ENCODE data around the gene SIPA1L3. TPM values are rescaled to one million over a fixed set of nuclear protein-coding genes. Genes with fewer than 3 reads are reported as not detected.

The SIPA1L3 gene
- total RNA-seq, 3 donors from 2014 or later: 93.6 to 173 (median 144) TPM

DNA sequence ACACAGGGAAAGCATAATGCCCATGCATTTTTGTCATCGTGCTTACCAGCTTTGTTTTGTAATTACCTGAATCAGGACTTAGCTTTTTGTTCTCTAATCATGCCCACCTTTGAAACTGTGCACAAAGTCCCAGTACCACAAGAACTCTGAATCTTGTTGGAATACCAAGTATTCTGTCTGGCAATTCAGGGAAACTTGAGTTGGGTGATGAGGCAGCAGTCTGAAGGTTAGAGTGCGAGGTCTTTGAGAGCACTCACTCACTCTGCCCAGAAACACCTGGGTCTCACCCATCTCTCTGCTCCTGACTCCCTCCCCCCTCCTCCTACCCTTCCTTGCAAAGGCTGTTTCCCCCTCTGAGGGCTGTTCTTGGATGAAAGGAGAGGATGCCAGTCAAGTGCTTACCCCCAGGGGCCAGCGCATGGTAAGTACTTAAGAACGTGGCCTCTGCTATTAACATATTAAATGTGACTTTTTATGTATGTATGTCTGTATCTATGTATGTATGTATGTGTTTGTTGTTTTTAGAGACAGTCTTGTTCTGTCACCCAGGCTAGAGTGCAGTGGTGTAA, 22.4 kb downstream of the SIPA1L3 start:
- intact Hi-C loops (cut with DNase I, micrococcal nuclease): no loop called here
- no peak for DNase-seq
- Histone ChIP-seq H3K9me3 (no peaks in the 10 kb centered on the region), H3K36me3 (ENCODE audit: low read depth) (no peaks in the 10 kb centered on the region), H3K4me1 (ENCODE audit: low read depth) (peaks cover 29% of the 10 kb centered on the region), H3K4me3 (no peak overlapping the region)
- TF ChIP-seq, protein P1, sequence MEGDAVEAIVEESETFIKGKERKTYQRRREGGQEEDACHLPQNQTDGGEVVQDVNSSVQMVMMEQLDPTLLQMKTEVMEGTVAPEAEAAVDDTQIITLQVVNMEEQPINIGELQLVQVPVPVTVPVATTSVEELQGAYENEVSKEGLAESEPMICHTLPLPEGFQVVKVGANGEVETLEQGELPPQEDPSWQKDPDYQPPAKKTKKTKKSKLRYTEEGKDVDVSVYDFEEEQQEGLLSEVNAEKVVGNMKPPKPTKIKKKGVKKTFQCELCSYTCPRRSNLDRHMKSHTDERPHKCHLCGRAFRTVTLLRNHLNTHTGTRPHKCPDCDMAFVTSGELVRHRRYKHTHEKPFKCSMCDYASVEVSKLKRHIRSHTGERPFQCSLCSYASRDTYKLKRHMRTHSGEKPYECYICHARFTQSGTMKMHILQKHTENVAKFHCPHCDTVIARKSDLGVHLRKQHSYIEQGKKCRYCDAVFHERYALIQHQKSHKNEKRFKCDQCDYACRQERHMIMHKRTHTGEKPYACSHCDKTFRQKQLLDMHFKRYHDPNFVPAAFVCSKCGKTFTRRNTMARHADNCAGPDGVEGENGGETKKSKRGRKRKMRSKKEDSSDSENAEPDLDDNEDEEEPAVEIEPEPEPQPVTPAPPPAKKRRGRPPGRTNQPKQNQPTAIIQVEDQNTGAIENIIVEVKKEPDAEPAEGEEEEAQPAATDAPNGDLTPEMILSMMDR (IDR thresholded peaks at IDR 0.05): no peak
- ATAC-seq: no peak

DNA sequence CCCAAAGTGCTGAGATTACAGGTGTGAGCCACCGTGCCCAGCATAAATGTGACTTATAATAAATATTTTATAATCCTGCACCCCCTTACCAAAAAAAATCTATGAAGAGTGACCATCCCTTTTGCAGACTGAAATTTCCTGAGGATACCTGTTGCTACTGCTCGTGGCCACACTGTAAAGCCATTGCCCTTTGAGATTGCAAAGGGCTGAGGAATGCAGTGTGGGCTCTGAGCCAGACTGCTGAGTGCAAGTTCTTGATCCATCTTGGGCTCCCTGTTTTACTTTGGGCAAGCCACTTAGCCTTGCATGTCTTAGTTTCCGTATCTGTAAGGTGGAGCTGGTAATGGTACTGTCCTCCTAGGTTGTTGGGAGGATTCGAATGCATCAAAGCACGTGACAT, 23.4 kb downstream of the SIPA1L3 start:
- Histone ChIP-seq H3K36me3 (ENCODE audit: low read depth) (no peaks in the 10 kb centered on the region), H3K9me3 (peaks cover 2% of the 10 kb centered on the region), H3K4me3 (no peak overlapping the region), H3K4me1 (ENCODE audit: low read depth) (peaks cover 31% of the 10 kb centered on the region)
- intact Hi-C loops (cut with DNase I, micrococcal nuclease): no loop called here
- ATAC-seq (no peak), DNase-seq (peak in 1 of 3 donors; percentile 10)
- TF ChIP-seq, protein P1 (IDR thresholded peaks at IDR 0.05): no peak

DNA sequence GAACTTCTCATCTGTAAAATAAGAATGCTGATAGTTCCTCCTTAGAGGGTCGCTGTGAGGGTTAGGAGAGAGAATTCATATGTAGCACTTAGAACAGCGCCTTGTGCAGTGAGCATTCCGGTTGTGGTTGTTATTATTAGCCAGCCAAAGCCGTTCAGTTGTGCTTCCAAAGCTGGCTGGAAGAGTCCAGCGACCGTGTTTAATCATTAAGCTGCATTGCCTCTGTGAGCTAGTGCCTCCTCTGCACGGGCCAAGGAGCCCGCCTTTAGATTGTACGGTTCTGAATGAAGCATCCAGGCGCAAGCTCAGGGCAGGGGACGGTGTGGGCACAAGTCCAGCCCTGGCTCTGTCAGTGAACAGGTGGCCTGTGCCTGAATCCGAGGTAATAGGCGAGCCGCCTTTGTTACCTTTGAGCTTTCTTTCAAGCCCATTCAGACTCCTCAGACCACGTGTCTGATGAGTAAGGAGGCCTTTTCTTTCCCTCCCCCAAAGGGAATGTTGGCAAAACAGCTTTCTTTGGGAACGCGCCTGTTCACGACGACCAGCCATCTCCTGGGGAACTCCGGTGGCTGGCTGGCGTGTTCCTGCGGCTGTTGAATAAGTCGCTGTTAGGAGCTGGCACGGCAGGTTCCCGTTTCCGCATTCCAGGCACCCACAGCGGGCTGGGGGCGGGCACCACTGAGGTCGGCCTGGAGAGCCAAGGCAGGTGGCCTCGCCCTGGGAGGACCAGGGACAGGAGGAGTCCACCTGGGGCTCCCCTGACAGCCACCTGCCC, 25.1 kb downstream of the SIPA1L3 start:
- peaks cover 2% of the 10 kb centered on the region for H3K9me3 ChIP-seq
- H3K36me3 ChIP-seq (ENCODE audit: low read depth): no peaks in the 10 kb centered on the region
- TF ChIP-seq, protein P1 (IDR thresholded peaks at IDR 0.05): no peak
- intact Hi-C loops (cut with DNase I, micrococcal nuclease): no loop called here
- peak; percentile 88 to 93 (median 91) for DNase-seq
- ATAC-seq: peak; percentile 77
- peak overlapping the region; percentile 0 for H3K4me3 ChIP-seq
- peaks cover 41% of the 10 kb centered on the region for H3K4me1 ChIP-seq (ENCODE audit: low read depth)

DNA sequence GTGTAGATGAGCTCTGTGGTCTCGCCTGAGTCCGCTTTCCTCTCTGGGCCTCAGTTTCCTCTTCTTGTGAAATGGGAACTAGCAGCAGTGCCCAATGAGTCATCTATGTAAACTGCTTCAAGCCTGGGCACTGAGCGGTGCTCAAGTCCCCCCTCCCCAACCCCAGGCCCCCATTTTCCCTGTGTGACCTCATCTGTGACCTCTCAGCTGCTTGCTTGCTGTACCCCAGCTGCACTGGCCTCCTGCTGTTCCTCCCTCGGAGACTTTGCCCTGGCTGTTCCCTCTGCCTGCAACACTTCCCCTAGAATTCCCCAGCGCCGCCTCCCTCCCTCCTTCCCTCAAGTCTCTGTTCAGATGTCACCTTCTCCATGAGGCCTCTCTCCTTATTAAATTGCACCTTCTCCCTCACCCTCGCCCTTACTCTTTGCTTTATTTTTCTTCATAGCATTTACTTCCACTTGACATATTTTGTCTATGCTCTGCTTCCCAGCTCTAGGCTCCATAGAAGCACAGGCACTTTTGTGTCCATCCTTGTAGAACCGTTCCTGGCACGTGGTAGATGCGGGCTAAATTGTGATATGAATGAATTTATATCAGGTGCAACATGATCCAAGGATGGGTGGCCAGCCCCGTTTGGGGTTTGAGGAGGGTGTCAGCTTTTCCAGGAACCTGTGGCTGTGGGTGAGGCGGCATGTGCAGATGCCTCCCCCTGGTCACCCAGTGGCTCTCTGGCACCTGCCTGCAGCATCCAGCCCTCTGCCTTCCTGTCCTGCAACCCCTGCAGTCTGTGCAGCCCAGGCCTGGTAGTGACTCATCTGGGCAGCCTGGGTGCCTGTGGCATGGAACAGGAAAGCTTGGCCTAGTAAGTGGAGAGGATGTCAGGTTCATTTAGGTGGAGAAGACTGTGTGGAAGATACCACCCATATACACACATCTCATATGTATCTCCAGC, 26.3 kb downstream of the SIPA1L3 start:
- ATAC-seq (peak; percentile 68), DNase-seq (peak; percentile 79 to 86 (median 79))
- Histone ChIP-seq H3K4me3 (peak overlapping the region; percentile 0), H3K9me3 (peaks cover 2% of the 10 kb centered on the region), H3K36me3 (ENCODE audit: low read depth) (no peaks in the 10 kb centered on the region), H3K4me1 (ENCODE audit: low read depth) (peaks cover 50% of the 10 kb centered on the region)
- intact Hi-C loops (cut with DNase I, micrococcal nuclease): no loop called here
- TF ChIP-seq, protein P1 (IDR thresholded peaks at IDR 0.05): no peak

DNA sequence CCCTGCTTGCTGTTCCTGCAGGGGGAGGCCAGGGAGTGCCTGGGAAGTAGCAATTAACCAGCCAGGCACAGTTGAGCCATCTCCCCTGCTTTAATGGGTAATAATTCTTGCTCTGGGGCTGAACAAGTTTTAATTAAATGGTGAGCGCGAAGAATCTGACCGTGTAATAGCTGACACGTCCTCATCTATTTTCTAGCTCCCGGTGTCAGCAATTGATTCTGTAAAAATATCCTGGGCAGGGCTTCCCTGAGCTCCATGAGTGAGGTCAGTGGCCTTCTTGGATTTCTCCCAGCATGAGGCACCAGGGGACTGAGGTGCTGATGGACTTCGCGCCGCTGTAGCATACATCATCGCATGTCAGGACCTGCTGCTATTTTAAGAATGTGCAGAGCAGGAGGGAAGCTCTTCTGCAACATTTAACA, 26.9 kb downstream of the SIPA1L3 start:
- peaks cover 51% of the 10 kb centered on the region for H3K4me1 ChIP-seq (ENCODE audit: low read depth)
- ATAC-seq (no peak), DNase-seq (no peak)
- TF ChIP-seq, protein P1 (IDR thresholded peaks at IDR 0.05): no peak
- H3K36me3 ChIP-seq (ENCODE audit: low read depth): no peaks in the 10 kb centered on the region
- intact Hi-C loops (cut with DNase I, micrococcal nuclease): no loop called here
- peaks cover 2% of the 10 kb centered on the region for H3K9me3 ChIP-seq
- H3K4me3 ChIP-seq: no peak overlapping the region
